Activated T-helper 1 cell treated with Interleukin-2 at 50 U/mL for 16 hours (primary cell): ENCODE data around the gene SLC5A10.
"Not testable (repeated sequence)": the region's sequence is repeated elsewhere in the genome, so short reads cannot be mapped to it uniquely, and the experiment has no call there.

Experiments used
- DNase-seq: peaks from one replicate; pipeline ENCODE4 v3.0.0-alpha.2; 2020; ENCODE audit warnings: low read depth

Gene SLC5A10

DNA sequence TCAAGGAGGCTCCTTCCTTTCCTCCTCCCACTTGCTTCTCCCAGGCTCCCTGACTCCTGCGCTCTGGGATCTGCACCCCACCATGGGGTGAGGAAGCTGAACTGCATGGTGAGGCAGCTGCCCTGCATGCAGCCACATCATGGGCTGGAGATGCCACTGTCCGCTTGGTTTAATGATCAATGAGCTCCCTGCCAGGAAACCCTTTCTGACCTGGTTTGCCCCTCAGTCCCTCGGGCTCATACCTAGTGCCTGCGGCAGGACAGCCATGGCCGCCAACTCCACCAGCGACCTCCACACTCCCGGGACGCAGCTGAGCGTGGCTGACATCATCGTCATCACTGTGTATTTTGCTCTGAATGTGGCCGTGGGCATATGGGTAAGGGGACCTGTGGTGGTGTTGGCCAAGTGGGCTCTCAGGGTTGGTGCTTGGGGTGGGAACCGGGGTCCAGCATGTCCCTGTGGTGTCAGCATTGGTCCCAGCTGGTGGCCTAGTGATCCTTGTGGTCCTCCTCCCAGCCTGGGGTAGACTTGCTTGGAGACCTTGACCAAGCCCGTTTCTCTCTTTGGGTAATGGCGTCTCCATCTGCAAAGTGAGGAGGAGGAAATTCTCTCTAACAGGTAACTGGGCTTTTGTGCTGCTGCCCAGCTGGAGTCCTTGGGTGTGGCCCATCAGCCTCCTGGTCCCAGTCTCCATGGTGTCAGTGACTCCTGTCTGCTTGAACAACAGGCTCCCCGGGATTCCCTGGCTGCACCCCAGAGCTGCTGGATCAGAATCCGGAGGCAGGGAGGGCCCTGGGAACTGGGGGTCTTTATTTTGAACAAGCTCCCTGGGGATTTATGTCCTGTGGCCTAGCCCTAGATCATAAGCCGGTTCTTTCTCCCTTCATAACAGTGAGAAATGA is at the start of gene SLC5A10:
Gene SLC5A10 (plus strand): TSS at position 225 of the 902 bp plus-strand sequence. CDS start 41 bp downstream, at position 266.
- DNase-seq, result no peak

DNA sequence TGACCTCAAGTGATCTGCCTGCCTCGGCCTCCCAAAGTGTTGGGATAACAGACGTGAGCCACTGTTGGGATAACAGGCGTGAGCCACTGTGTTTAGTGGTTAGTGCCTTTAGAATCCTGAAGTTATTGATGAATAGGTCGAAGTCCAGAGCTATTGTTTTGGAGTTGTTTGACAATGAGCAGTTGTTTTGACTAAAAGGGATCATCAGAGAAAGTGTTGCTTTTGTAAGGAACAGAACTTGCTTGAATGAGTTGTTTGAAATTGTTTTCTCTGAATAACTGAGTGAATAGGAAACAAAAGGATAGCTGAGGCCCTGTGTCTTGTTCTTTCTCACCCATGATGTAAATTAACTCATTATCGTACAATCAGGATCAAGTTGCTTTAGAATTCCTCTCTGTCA is 47.5 kb upstream of the SLC5A10 start:
- DNase-seq, result no peak

DNA sequence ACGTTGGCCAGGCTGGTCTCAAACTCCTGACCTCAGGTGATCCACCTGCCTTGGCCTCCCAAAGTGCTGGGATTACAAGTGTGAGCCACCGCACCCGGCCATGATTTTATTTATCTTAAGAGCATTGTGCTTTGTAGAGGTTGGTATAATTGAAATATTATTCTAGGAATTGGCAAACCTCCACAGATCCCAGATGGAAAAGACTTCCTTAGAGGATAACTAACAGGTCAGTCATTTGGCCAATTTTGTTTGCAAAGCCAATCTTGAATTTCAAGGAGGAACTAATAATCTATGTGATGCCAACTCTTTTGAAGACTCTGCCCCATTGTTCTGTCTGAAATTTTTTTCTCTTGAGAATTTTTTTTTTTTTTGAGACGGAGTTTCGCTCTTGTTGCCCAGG is 46.7 kb upstream of the SLC5A10 start:
- DNase-seq, result no peak

DNA sequence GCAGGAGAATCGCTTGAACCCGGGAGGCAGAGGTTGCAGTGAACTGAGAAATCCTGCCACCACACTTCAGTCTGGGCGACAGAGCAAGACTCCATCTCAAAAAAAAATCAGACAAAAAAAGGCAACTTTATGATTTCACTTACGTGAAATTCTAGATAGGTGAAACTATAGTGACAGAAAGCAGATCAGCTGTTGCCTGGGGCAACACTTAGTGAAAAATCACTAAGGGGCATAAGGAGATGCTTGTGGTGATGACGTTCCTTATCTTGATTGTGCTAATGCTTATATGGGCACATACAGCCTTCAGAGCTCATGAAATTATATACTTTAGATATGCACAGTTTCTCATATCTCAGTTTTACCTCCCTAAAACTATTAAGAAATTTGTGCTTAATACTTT is 41.6 kb upstream of the SLC5A10 start:
- no peak for DNase-seq

DNA sequence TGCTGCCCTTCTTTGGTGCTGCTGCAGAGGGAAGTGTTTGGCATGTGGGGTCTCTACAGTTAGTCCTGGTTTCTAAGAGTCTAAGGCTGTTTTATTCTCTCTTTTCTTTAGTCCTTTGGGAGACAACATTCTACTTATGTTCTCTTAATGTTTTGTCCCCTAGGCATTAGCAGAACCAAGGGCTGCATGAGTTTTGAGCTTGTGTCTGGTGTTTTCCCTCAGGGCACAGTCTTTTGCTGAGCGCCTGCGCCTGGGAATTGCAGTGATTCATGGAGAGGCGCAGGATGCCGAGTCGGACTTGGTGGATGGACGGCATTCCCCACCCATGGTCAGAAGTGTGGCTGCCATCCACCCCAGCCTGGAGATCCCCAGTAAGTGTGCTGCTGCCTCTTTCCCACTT is 41.1 kb upstream of the SLC5A10 start:
- DNase-seq, result no peak

DNA sequence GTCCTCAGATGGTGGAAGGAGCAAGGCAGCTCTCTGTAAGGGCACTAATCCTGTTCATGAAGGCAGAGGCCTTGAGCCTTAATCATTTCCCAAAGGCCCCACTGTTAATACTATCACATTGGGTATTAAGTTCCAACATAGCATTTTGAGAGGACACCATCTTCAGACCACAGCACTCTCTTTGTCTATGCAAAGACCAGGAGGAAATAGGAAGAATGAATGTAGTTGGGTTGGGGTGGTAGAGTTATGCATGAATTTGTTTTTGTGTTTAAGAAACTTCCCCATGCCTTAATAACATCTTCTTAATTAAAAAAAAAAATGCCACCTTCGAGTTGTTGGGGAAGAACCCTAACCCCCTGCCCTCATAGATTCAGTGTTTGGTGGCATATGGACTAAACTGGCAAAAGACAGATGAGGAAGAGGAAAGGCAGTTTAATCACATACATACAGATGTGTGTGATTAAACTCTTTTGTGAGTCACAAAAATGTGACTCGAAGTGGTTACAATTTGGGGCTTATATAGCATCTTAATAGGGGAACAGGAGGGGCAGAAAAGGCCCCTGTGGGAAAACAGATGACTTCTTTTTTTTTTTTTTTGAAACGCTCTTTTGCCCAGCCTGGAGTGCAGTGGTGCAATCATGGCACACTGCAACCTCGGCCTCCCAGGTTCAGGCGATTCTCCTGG is 35.0 kb upstream of the SLC5A10 start:
- DNase-seq, result no peak

DNA sequence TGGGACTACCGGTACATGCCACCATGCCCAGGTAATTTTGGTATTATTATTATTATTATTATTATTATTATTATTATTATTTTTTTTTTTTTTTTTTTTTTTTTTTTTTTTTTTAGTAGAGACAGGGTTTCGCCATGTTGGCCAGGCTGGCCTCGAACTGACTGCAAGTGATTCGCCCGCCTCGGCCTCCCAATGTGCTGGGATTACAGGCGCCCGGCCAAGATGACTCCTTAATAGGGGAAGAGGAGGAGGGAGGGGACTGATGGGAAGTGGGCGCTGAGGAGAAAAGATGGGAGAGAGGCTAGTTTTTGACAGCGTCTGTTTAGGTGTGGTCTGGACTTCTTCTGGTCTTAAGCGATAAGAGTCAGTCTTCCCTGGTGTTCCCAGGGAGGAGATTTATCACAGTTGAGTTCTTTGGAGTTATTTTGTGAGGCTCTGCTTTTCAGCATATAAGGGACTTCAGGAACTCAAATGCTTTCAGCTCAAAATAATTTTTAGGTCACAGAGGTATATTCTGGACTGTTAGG is 34.4 kb upstream of the SLC5A10 start:
- no peak for DNase-seq

DNA sequence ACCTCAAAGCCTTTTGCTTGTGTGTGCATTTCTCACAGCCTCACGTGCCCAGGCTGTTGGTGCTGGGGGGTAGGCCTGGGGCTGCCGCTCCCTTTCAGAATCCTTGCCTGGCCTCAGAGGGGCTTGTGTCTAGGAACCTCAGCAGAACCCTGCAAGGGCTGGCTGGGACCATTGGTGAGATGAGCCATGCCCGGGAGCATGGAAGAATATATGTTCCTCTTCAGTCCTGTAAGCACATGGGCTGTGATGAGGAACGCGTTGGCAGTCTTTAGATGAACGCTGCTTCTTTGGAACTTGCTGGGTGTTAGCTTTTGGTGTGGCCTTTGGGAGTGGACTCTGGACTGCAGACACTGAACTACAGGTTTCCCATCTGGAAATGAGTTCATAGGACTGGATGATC is 32.0 kb upstream of the SLC5A10 start:
- DNase-seq, result no peak

DNA sequence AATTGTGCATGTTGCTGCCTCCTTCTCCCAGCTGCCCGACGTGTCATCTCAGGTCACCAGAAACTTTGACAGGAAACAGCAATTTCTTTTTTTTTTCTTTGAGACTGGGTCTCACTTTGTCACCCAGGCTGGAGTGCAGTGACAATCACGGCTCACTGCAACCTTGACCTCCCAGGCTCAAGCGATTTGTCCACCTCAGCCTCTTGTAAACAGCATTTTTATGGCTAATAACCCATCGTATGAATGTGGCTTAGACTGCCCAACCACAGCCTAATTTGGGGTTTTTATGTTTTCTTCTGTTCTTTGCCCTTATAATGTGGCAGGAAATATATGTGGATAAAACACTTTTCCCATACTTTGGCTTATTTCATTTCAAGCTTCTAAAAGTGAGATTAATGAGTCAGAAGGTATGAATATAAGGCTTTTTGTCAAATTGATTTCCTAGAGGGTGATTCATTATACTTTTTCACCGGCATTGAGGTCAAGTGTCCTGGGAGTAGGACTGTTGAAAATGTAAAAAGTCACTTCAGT is 31.0 kb upstream of the SLC5A10 start:
- no peak for DNase-seq

DNA sequence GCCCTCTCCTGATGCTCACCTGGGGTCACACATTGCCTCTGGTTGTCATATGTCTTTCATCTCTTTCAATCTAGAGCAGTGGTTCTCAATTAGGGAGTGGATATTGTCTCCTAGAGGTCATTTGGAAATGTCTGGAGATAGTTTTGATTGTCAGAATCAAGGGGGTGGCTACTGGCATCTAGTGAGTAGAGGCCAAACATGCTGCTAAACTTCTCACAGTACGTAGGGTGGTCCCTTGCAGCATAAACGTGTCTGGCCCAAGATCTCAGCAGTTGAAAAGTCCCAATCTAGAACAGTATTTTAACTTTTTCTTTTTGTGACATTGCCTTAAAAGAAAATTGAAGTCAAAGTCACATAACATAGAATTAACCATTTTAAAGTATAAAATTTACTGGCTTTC is 30.5 kb upstream of the SLC5A10 start:
- no peak for DNase-seq

DNA sequence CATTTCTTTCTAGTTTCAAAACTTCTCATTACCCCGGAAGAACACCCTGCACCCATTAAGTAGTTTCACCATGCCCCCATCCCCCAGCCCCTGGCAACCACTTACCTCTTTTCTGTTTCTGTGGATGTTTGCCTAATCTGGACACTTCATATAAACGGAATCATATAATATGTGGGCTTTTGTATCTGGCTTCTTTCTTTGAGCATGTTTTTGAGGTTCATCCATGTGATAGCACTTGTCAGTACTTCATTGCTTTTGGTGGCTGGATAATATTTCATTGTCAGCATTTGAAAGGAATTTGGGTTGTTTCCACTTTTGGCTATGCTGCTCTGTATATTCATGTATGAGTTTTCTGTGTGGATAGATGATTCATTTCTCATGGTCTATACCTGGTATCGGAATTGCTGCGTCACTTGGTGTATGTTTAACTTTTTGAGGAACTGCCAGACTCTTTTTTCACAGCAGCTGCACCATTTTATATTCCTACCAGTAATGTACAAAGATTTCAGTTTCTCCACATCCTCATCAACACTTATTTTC is 30.0 kb upstream of the SLC5A10 start:
- no peak for DNase-seq

DNA sequence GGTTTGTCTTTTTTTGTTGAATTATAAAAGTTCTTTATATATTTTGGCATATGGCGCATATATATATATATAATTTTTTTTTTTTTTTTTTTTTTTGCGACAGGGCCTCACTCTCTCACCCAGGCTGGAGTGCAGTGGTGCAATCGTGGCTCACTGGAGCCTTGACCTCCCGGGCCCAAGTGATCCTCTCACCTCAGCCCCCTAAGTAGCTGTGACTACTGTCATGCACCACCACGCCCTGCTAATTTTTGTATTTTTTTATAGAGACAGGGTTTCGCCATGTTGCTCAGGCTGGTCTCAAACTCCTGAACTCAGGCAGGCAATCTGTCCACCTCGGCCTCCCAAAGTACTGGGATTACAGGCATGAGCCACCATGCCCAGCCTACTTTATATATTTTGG is 29.4 kb upstream of the SLC5A10 start:
- not testable (repeated sequence) for DNase-seq

DNA sequence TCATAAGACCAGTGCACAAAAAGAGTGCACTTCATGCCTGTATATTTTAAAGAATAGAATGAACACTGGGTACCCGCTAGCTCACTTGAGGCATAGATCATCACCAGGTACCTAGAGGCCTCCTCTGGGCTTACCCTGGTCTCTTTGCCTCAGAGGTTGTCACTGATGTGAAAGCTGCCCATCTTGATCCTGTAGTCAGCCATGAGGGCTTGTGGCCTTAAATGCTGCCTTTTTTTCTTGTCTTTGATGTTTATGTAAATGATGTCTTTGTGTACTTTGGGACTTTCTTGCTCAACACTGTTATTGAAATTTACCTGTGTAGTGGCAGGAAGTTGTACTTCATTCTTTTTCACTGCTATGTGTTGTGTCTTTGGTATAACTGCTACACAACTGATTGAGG is 26.8 kb upstream of the SLC5A10 start:
- no peak for DNase-seq

DNA sequence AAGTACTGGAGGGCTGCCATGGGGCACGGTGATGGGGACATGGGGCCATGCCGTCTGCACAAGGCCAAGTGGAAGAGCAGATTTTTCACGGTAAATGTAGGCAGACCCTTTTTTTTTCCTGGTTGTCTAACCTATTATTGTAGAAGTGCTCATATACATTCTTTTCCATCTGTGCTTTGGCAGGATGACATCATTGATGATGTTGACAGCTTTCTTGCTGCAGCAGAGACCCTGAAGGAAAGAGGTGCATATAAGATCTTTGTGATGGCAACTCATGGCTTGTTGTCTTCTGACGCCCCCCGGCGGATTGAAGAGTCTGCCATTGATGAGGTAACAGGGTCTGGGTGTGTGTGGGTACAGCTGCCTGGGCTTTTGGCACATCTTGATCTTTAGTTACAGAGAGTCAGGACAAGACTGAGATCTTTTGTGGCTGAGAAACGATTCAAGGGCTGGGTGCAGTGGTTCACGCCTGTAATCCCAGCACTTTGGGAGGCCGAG is 23.3 kb upstream of the SLC5A10 start:
- DNase-seq, result no peak

DNA sequence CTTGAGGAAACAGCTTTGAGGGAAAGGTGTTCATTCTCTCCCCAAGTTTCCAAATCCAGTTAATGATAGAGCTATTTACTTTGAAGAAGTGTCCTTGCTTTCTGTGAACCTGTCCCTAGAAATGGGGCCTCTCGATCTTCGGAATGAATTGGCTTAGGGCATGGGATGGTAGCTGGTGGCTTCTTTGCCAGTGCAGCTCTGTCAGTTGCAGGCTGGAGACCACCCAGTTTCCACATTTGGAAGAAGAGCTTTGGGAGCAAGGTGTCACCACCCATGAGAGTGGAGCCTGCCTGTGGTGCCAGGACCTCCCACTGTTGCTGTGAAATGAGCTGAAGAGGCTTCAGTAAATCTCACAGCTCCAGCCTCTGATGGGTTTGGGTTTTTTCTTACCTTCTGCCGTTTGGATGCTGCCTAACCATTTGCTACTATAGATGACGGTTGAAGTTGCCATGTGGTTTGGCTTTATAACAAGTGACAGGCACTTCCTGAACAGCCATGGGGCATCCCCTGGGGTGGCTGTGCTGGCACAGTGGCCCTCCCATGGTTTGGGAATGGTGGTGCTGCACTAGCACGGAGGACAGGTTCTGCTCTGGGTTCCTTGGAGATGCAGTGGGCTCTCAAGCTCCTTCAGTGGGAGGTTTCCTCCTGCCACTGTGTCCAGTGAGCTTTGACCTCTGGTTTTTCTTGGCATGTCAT is 19.5 kb upstream of the SLC5A10 start:
- no peak for DNase-seq

DNA sequence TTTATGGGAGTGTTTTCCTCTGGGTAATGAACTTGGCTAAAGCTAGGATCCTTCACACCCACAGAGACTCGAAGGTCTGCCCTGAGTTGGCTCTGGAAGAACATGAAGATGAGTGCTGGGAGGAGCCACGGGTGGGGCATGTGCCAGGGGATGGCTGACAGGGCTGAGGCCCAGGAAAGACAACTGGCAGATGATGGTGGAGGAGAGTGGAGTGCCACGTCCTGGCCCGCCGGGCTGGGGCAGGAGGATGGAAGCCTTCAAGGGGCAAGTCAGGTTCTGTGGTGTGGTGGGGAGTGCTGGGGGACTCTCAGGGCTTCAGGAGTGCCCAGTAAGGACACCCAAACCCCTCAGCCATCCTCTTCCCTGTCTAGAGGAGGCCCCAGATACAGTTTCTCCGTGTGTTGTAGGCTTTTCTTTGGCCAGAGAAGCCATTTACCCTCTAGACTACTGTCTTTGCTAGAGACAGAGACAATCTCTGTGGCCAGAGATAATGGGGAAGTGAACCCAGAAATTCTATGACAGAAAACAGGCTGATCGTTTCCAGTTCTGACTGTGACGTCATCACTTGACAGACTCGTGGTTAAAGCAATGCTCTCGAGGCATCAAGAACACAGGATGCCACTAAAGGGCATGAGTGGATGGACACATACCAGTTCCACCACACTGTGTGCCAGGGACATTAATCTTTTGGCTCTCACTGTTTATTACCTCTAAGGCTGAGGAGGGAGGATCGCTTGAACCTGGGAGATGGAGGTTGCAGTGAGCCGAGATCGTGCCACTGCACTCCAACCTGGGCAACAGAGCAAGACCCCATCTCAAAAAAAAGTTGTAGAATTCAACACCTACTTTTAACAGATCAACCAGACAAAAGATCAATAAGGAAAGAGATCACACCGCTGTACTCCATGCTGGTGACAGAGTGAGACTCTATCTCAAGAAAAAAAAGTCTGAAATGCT is 18.6 kb upstream of the SLC5A10 start:
- DNase-seq, result no peak

DNA sequence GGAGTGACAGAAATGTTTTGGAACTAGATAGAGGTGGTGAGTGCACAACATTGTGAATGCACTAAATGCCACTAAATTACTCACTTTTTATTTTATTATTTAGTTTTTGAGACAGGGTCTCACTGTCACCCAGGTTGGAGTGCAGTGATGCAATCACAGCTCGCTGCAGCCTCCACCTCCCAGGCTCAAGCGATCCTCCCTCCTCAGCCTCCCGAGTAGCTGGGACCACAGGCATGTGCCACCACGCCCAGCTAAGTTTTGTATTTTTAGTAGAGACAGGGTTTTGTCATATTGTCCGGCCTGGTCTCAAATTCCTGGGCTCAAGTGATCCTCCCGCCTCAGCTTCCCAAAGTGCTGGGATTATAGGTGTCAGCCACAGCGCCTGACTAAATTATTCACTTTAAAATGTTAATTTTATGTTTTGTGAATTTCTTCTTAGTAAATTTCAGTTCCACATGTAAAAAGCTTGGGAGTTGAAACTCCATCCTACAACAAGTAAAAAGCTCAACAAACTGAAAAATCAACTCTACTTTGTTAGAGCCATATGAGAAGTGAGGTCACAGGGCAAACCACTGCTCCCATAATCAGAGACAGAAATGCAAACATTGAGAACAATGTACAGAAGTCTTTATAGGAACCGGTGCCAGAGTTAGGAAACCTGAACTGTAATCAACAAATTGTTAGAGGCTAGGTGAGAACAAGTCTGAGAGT is 13.8 kb upstream of the SLC5A10 start:
- no peak for DNase-seq

DNA sequence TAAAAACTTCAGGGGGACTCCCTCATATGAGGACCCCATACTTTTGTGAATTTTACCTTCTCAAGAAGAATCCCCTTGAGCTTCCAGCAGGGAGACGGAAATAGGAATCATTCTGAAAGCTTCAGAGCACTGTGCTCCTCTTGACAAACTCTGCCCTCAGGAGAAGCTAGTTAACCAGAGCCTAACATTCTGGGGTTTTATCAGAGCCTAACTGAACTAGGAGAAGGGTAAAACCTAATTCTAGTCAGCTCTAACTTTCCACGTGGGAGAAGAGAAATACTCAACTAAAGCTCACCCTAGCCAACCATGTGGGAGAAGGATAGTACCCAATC is 13.3 kb upstream of the SLC5A10 start:
- no peak for DNase-seq

DNA sequence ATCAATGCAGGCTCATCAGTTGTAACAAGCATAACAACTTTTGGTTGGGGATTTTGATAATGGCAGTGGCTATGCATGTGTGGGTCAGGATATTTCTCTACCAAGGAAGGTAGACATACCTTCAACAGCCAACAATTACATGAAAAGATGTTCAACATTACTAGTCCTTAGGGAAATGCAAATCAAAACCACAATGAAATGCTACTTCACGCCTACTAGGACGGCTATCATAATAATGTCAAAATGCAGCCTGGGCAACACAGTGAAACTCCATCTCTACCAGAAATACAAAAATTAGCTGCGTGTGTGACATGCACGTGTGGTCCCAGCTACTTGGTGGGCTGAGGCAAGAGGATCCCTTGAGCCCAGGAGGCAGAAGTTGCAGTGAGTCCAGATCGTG is 7.3 kb upstream of the SLC5A10 start:
- DNase-seq, result no peak

DNA sequence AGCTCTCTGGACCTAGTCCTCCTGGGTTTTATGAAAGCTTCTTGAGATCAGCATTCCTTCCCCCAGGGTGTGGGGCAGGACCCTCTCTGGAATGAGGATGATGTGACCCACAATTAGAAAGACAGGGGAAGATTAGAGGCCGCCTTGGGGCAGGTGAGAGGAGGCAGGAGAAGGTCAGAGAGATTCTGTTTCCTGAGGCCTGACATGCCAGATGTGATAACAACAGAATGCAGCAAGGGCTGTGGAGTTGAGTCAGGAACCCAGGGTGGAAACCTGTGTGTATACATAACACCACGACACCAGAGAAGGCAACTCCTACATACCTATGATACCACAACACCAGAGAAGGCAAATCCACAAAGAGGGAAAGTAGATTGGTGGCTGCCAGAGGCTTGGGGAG is 5.4 kb upstream of the SLC5A10 start:
- no peak for DNase-seq
